Neural cell (in vitro differentiated cells): ENCODE results near the gene TET2. TPM values are rescaled to one million over a fixed set of nuclear protein-coding genes. Genes with fewer than 3 reads are reported as not detected.

ENCODE experiments used
- H2AFZ ChIP-seq: fragments of 200-600, 300-800 bp; sonication (generic), shearing (Covaris generic); 2 replicates; pipeline ENCODE4 v1.6.0; 2014; ENCODE audit warnings: low read depth, mild to moderate bottlenecking, antibody characterized with exemption, low read length, moderate library complexity
- H3F3A ChIP-seq: fragments of 200-600 bp; shearing (Covaris generic); 2 replicates; pipeline ENCODE4 v1.6.1; 2016; ENCODE audit warnings: mild to moderate bottlenecking, moderate library complexity, mixed read lengths, antibody characterized with exemption, low read length; ENCODE audit not compliant: insufficient read depth, poor library complexity, severe bottlenecking
- H3K27ac ChIP-seq: fragments of 200-600, 300-800 bp; sonication (generic), shearing (Covaris generic); 2 replicates; pipeline ENCODE4 v1.5.1; 2014; ENCODE audit warnings: mild to moderate bottlenecking, low read length, moderate library complexity
- H3K27me3 ChIP-seq: fragments of 300-800, 200-600 bp; sonication (generic), shearing (Covaris generic); 2 replicates; pipeline ENCODE4 v1.6.0; 2014; ENCODE audit warnings: mild to moderate bottlenecking, low read depth, low read length, moderate library complexity; ENCODE audit not compliant: insufficient read depth
- H3K36me3 ChIP-seq: fragments of 300-800, 200-600 bp; sonication (generic), shearing (Covaris generic); 2 replicates; pipeline ENCODE4 v1.5.1; 2014; ENCODE audit warnings: mild to moderate bottlenecking, antibody characterized with exemption, low read length, moderate library complexity; ENCODE audit not compliant: insufficient read depth
- H3K4me2 ChIP-seq: fragments of 300-800, 200-600 bp; sonication (generic), shearing (Covaris generic); 2 replicates; pipeline ENCODE4 v1.6.0; 2014; ENCODE audit warnings: mild to moderate bottlenecking, low read length
- H3K4me3 ChIP-seq: fragments of 300-800, 200-600 bp; sonication (generic), shearing (Covaris generic); 2 replicates; pipeline ENCODE4 v1.5.1; 2014; ENCODE audit warnings: mild to moderate bottlenecking, low read length, moderate library complexity
- H3K79me2 ChIP-seq: fragments of 200-600 bp; shearing (Covaris generic); replicated peaks from 2 replicates; pipeline ENCODE4 v1.6.0; 2014; ENCODE audit warnings: mild to moderate bottlenecking, low read length, moderate library complexity; ENCODE audit not compliant: insufficient read depth
- H3K9ac ChIP-seq: fragments of 300-800, 200-600 bp; sonication (generic), shearing (Covaris generic); 2 replicates; pipeline ENCODE4 v1.6.1; 2016; ENCODE audit warnings: mild to moderate bottlenecking, low read length, mixed read lengths
- H3K9me2 ChIP-seq: fragments of 200-600 bp; shearing (Covaris generic); 2 replicates; pipeline ENCODE4 v1.6.1; 2016; ENCODE audit warnings: mild to moderate bottlenecking, low read length, mixed read lengths; ENCODE audit not compliant: insufficient read depth
- H3K9me3 ChIP-seq: fragments of 200-600, 300-800 bp; sonication (generic), shearing (Covaris generic); 2 replicates; pipeline ENCODE4 v1.6.1; 2016; ENCODE audit warnings: mild to moderate bottlenecking, mixed run types, low read length, moderate library complexity, mixed read lengths
- H4K20me1 ChIP-seq: fragments of 200-600 bp; shearing (Covaris generic); 2 replicates; pipeline ENCODE4 v1.6.1; 2016; ENCODE audit warnings: mild to moderate bottlenecking, mixed run types; ENCODE audit not compliant: insufficient read depth
- EP300 ChIP-seq: fragments of 450-650 bp; conservative IDR thresholded peaks from 2 replicates; pipeline ENCODE4 v1.6.1; 2014; ENCODE audit warnings: antibody characterized with exemption, mild to moderate bottlenecking, moderate library complexity; ENCODE audit not compliant: poor library complexity, severe bottlenecking
- EZH2 ChIP-seq: fragments of 200-600, 300-800 bp; shearing (Covaris generic), sonication (generic); IDR thresholded peaks from 2 replicates; pipeline ENCODE4 v1.6.1; 2014; ENCODE audit warnings: antibody characterized with exemption, low read length, borderline replicate concordance, mild to moderate bottlenecking; ENCODE audit not compliant: insufficient read depth, poor library complexity, severe bottlenecking
- MXI1 ChIP-seq: fragments of 450-650 bp; conservative IDR thresholded peaks from 2 replicates; pipeline ENCODE4 v1.6.1; 2014; ENCODE audit warnings: antibody characterized with exemption, mild to moderate bottlenecking; ENCODE audit not compliant: poor library complexity, severe bottlenecking
- POLR2AphosphoS5 ChIP-seq: IDR thresholded peaks from 2 replicates; pipeline ENCODE4 v1.6.1; 2012
- RAD21 ChIP-seq: fragments of 450-650 bp; conservative IDR thresholded peaks from 2 replicates; pipeline ENCODE4 v1.6.1; 2014; ENCODE audit warnings: antibody characterized with exemption, mild to moderate bottlenecking, moderate library complexity
- SMC3 ChIP-seq: fragments of 450-650 bp; conservative IDR thresholded peaks from 2 replicates; pipeline ENCODE4 v1.6.1; 2014; ENCODE audit warnings: antibody characterized with exemption, mild to moderate bottlenecking, moderate library complexity; ENCODE audit not compliant: poor library complexity
- TAF1 ChIP-seq: IDR thresholded peaks from 2 replicates; pipeline ENCODE4 v1.6.1; 2012; ENCODE audit warnings: low read depth
- polyA plus RNA-seq: library from polyadenylated mRNA; depleted of rRNA; stranded (reverse); fragments of >200 nt; gene quantifications from 2 replicates; pipeline ENCODE4 v1.2.3, GENCODE V29; 2014
- TF ChIP-seq, protein P1 (sequence below): IDR thresholded peaks from 2 replicates; pipeline ENCODE4 v1.6.1; 2012; ENCODE audit warnings: borderline replicate concordance
- TF ChIP-seq, protein P2 (sequence below): fragments of 450-650 bp; IDR thresholded peaks from 2 replicates; pipeline ENCODE4 v1.5.1; 2014; ENCODE audit warnings: antibody characterized with exemption, mild to moderate bottlenecking, moderate library complexity; ENCODE audit not compliant: poor library complexity, severe bottlenecking

The TET2 gene
- polyA plus RNA-seq, 1 donor from 2014 or later: 27.1 TPM

DNA sequence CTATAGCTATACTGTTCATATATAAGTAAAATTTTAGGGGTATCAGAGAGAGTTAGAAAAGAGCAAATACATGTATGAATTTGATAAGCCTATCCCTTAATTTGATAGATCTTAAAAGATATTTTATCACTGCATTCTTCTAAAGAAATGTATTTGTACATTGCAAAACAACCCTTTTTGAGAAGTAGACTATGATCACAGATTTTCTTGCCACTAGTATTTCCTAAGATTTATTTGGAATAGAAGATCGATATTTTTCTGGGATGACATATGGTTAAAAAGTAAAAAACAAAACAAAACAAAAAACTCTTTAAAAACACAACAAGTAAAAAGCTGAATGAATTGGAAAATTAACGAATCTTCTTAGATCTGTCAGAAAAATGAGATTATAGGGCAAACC, 27.4 kb downstream of the TET2 start:
- Histone ChIP-seq H3K79me2 (peaks cover 69% of the 10 kb centered on the region), H2AFZ (no peak overlapping the region), H3K9me2 (no peaks in the 10 kb centered on the region), H4K20me1 (no peaks in the 10 kb centered on the region), H3F3A (no peaks in the 10 kb centered on the region), H3K4me2 (no peak overlapping the region), H3K27ac (no peak overlapping the region), H3K36me3 (peaks cover 6% of the 10 kb centered on the region), H3K9ac (no peak overlapping the region), H3K4me3 (no peak overlapping the region), H3K27me3 (no peaks in the 10 kb centered on the region), H3K9me3 (no peaks in the 10 kb centered on the region)
- TF ChIP-seq, protein P1, sequence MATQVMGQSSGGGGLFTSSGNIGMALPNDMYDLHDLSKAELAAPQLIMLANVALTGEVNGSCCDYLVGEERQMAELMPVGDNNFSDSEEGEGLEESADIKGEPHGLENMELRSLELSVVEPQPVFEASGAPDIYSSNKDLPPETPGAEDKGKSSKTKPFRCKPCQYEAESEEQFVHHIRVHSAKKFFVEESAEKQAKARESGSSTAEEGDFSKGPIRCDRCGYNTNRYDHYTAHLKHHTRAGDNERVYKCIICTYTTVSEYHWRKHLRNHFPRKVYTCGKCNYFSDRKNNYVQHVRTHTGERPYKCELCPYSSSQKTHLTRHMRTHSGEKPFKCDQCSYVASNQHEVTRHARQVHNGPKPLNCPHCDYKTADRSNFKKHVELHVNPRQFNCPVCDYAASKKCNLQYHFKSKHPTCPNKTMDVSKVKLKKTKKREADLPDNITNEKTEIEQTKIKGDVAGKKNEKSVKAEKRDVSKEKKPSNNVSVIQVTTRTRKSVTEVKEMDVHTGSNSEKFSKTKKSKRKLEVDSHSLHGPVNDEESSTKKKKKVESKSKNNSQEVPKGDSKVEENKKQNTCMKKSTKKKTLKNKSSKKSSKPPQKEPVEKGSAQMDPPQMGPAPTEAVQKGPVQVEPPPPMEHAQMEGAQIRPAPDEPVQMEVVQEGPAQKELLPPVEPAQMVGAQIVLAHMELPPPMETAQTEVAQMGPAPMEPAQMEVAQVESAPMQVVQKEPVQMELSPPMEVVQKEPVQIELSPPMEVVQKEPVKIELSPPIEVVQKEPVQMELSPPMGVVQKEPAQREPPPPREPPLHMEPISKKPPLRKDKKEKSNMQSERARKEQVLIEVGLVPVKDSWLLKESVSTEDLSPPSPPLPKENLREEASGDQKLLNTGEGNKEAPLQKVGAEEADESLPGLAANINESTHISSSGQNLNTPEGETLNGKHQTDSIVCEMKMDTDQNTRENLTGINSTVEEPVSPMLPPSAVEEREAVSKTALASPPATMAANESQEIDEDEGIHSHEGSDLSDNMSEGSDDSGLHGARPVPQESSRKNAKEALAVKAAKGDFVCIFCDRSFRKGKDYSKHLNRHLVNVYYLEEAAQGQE: no peak
- TF ChIP-seq POLR2AphosphoS5 (no peak), EZH2 (no peak), SMC3 (no peak), MXI1 (no peak), RAD21 (no peak), EP300 (no peak), TAF1 (no peak)
- TF ChIP-seq, protein P2, sequence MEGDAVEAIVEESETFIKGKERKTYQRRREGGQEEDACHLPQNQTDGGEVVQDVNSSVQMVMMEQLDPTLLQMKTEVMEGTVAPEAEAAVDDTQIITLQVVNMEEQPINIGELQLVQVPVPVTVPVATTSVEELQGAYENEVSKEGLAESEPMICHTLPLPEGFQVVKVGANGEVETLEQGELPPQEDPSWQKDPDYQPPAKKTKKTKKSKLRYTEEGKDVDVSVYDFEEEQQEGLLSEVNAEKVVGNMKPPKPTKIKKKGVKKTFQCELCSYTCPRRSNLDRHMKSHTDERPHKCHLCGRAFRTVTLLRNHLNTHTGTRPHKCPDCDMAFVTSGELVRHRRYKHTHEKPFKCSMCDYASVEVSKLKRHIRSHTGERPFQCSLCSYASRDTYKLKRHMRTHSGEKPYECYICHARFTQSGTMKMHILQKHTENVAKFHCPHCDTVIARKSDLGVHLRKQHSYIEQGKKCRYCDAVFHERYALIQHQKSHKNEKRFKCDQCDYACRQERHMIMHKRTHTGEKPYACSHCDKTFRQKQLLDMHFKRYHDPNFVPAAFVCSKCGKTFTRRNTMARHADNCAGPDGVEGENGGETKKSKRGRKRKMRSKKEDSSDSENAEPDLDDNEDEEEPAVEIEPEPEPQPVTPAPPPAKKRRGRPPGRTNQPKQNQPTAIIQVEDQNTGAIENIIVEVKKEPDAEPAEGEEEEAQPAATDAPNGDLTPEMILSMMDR: no peak

DNA sequence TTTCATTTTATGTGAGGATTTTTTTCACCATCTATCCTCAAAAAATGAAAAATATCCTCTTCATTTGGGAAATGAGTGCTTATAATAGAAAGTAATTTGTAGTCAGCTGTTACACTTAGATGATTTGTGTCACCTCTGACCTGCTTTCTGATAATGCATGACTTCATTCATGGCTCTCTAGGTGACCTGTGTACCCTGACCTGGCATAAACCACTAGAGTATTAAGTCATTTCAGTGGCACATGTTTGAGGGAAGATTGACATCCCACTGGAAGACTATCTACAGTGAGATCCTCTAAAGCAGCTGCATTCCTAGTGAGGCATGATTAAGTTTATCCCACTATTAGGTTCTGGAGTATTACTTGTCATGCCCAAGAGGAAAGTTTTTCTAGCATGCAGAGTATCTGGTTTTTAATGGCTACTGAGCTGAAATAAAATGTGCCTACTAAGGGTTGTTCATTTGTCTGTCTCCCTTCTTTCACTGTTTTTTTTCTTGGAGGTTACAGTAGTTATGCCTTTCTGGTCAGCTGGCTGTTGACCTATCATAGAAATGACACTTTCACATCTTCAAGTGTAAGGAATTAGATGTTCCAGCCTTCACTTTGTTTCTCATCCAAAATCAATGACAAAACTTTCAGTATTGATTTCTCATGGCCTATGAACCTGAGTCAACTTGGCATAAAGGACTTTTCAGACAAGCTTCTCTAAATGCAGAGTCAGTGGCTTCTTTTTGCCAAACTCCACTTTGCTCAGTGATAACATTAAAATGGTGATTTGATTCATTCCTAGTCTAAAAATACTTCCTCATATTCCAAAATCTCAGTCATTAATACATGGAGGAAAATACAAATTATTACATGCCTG, 33.1 kb downstream of the TET2 start:
- H2AFZ ChIP-seq: no peak overlapping the region
- H3K9me3 ChIP-seq: no peaks in the 10 kb centered on the region
- no peaks in the 10 kb centered on the region for H4K20me1 ChIP-seq
- peaks cover 55% of the 10 kb centered on the region for H3K79me2 ChIP-seq
- H3K9ac ChIP-seq: no peak overlapping the region
- no peaks in the 10 kb centered on the region for H3K9me2 ChIP-seq
- H3F3A ChIP-seq: peaks cover 3% of the 10 kb centered on the region
- no peak overlapping the region for H3K4me2 ChIP-seq
- H3K4me3 ChIP-seq: no peak overlapping the region
- TF ChIP-seq TAF1 (no peak), SMC3 (no peak), EZH2 (no peak)
- TF ChIP-seq, protein P2: no peak
- no peaks in the 10 kb centered on the region for H3K36me3 ChIP-seq
- H3K27me3 ChIP-seq: no peaks in the 10 kb centered on the region
- H3K27ac ChIP-seq: no peak overlapping the region
